B cell (primary cell): ENCODE results near the gene TRIO. TPM values are rescaled to one million over a fixed set of nuclear protein-coding genes. Genes with fewer than 3 reads are reported as not detected.
A peak's percentile ranks its signal among the peaks of the same experiment; 100 is the strongest.

ENCODE experiments used
- ATAC-seq: fragments of 200-7000 bp; cut with Tn5 transposase; one replicate; pipeline ENCODE4 v1.10.0; 2021; ENCODE audit warnings: low read depth, mild to moderate bottlenecking, moderate number of reproducible peaks, moderate library complexity
- CTCF ChIA-PET: fragments of 350-600 bp; sonication (Branson Sonifier 250); formaldehyde crosslinking; loops from one replicate; lab custom pipeline; 2021; ENCODE audit warnings: antibody characterized with exemption, inconsistent platforms; lab: Charles Lee
- POLR2A ChIA-PET: fragments of 350-600 bp; sonication (Branson Sonifier 250); formaldehyde crosslinking; loops from one replicate; lab custom pipeline; 2021; ENCODE audit warnings: antibody characterized with exemption; lab: Charles Lee
- DNase-seq: peaks from one replicate; pipeline ENCODE4 v3.0.0; 2013
- H2AFZ ChIP-seq: 2 replicates; pipeline ENCODE4 v1.6.1; 2012; ENCODE audit warnings: mild to moderate bottlenecking, low read depth, low read length; ENCODE audit not compliant: insufficient read depth, poor library complexity, severe bottlenecking
- H3K27ac ChIP-seq, 2 donors: 1 replicate in 1 of 2; 2 replicates in 1 of 2; pipeline ENCODE4 v1.5.1; 2012 to 2013; ENCODE audit warnings: low read length in 2 of 2, mild to moderate bottlenecking in 2 of 2, moderate library complexity in 1 of 2
- H3K27me3 ChIP-seq, 4 experiments: fragments of 200-600 bp in 1 of 4; sonication (generic) in 1 of 4; replicated peaks in 1 of 4; 1 replicate in 2 of 4; 2 replicates in 2 of 4; pipeline versions ENCODE4 v1.6.1 to v1.7.0; 2013 to 2016; ENCODE audit warnings: low read length in 3 of 4, mild to moderate bottlenecking in 2 of 4, mixed read lengths in 1 of 4, moderate library complexity in 1 of 4; ENCODE audit not compliant: insufficient read depth in 4 of 4, control insufficient read depth in 3 of 4; ENCODE audit errors: control extremely low read depth in 1 of 4
- H3K36me3 ChIP-seq, 2 experiments: replicated peaks in 1 of 2; 1 replicate in 1 of 2; 2 replicates in 1 of 2; pipeline versions ENCODE4 v1.6.1 to v1.7.1; 2013; ENCODE audit warnings: low read length in 1 of 2; ENCODE audit not compliant: insufficient read depth in 2 of 2, control insufficient read depth in 1 of 2; ENCODE audit errors: control extremely low read depth in 1 of 2, extremely low read depth in 1 of 2
- H3K4me1 ChIP-seq, 2 donors: fragments of 200-600 bp in 1 of 2; sonication (generic) in 1 of 2; 1 replicate in 1 of 2; 2 replicates in 1 of 2; pipeline versions ENCODE4 v1.5.1 to v1.6.1; 2013 to 2017; ENCODE audit warnings: low read length in 2 of 2; ENCODE audit not compliant: control insufficient read depth in 2 of 2, insufficient read depth in 2 of 2
- H3K4me2 ChIP-seq: replicated peaks from 2 replicates; pipeline ENCODE3; 2012; ENCODE audit warnings: mild to moderate bottlenecking, low read depth, low read length; ENCODE audit not compliant: poor library complexity, severe bottlenecking
- H3K4me3 ChIP-seq, 5 experiments: fragments of 200-600 bp in 1 of 5; sonication (generic) in 1 of 5; 1 replicate in 3 of 5; 2 replicates in 2 of 5; pipeline versions ENCODE4 v1.5.1 to v1.7.0; 2011 to 2016; ENCODE audit warnings: low read length in 4 of 5, mild to moderate bottlenecking in 4 of 5, low read depth in 2 of 5, control low read depth in 1 of 5, moderate library complexity in 1 of 5; ENCODE audit not compliant: insufficient read depth in 1 of 5; ENCODE audit errors: control extremely low read depth in 1 of 5, extremely low read depth in 1 of 5
- H3K79me2 ChIP-seq: fragments of 200-600 bp; sonication (generic); one replicate; pipeline ENCODE4 v1.6.0; 2016; ENCODE audit warnings: low read length; ENCODE audit not compliant: control insufficient read depth, insufficient read depth
- H3K9ac ChIP-seq: fragments of 200-600 bp; sonication (generic); 2 replicates; pipeline ENCODE4 v1.6.1; 2017; ENCODE audit warnings: mild to moderate bottlenecking, low read length, moderate library complexity
- H3K9me3 ChIP-seq, 3 donors: one replicate each; pipeline versions ENCODE4 v1.6.1 to v1.7.1; 2013; ENCODE audit warnings: low read length in 2 of 3; ENCODE audit not compliant: control insufficient read depth in 2 of 3, insufficient read depth in 1 of 3; ENCODE audit errors: control extremely low read depth in 1 of 3
- H4K20me1 ChIP-seq: 2 replicates; pipeline ENCODE4 v1.6.0; 2012; ENCODE audit warnings: mild to moderate bottlenecking, low read length; ENCODE audit not compliant: insufficient read depth, control insufficient read depth, poor library complexity, severe bottlenecking
- H3K27ac Mint-ChIP-seq: one replicate; pipeline ENCODE4 v1.8.0; 2021; ENCODE audit warnings: mixed read lengths
- H3K27me3 Mint-ChIP-seq: one replicate; pipeline ENCODE4 v1.8.0; 2021; ENCODE audit warnings: mixed read lengths
- H3K4me1 Mint-ChIP-seq: one replicate; pipeline ENCODE4 v1.8.0; 2021; ENCODE audit warnings: mixed read lengths
- H3K4me3 Mint-ChIP-seq: one replicate; pipeline ENCODE4 v1.8.0; 2021; ENCODE audit warnings: mixed read lengths
- H3K9me3 Mint-ChIP-seq: one replicate; pipeline ENCODE4 v1.8.0; 2022; ENCODE audit warnings: mixed read lengths; ENCODE audit not compliant: insufficient read depth
- CTCF ChIP-seq: fragments of 200-600 bp; IDR thresholded peaks from one replicate; pipeline ENCODE4 v1.8.0; 2022; ENCODE audit warnings: antibody characterized with exemption, mild to moderate bottlenecking
- EZH2 ChIP-seq: IDR thresholded peaks from 2 replicates; pipeline ENCODE4 v1.6.1; 2012; ENCODE audit warnings: borderline replicate concordance, low read depth, mild to moderate bottlenecking, moderate library complexity, low read length; ENCODE audit not compliant: insufficient read depth, poor library complexity, severe bottlenecking
- WGBS: methylation state at CpG from one replicate; pipeline ENCODE4 v1.1.5; 2013; ENCODE audit warnings: missing lambda C conversion rate; ENCODE audit not compliant: insufficient coverage; 5-methylcytosine and 5-hydroxymethylcytosine counted together
- intact Hi-C: fragments of 100-400 bp; cut with micrococcal nuclease; formaldehyde crosslinking; loops from one replicate; pipeline ENCODE4 v1.10.0; 2022
- polyA plus RNA-seq: library from polyadenylated mRNA; depleted of rRNA; stranded (reverse); fragments of >200 nt; gene quantifications from 2 replicates; pipeline ENCODE4 v1.2.3, GENCODE V29; 2012
- total RNA-seq, 2 donors: library from RNA; stranded (reverse); fragments of 120-200 nt in 1 of 2; gene quantifications; 1 replicate in 1 of 2; 2 replicates in 1 of 2; pipeline versions ENCODE4 v1.2.3 to v1.2.4, GENCODE V29; 2013 to 2022

Gene TRIO
- total and polyA plus RNA-seq, 2 donors (not counting 1 experiment from before 2014, with no cell fraction given) = 90.5 to 479 TPM

GRCh38 chr5:14348142-14348541 is 205.0 kb downstream of the TRIO start:
- intact Hi-C loops = no loop called here

GRCh38 chr5:14349029-14349428 is 205.9 kb downstream of the TRIO start:
- no peak overlapping the region for H2AFZ ChIP-seq
- H3K27me3 ChIP-seq = no peaks in the 10 kb centered on the region
- no peaks in the 10 kb centered on the region for H3K27me3 Mint-ChIP-seq
- TF ChIP-seq EZH2 (no peak), CTCF (no peak)
- no peaks in the 10 kb centered on the region for H3K9me3 Mint-ChIP-seq
- H3K9me3 ChIP-seq = no peaks in the 10 kb centered on the region
- POLR2A ChIA-PET = no interaction called here
- H3K4me1 Mint-ChIP-seq = peaks cover 27% of the 10 kb centered on the region
- peaks cover 11% of the 10 kb centered on the region for H3K79me2 ChIP-seq
- DNase-seq (no peak), ATAC-seq (no peak)
- H3K4me2 ChIP-seq = no peak overlapping the region
- no peak overlapping the region for H3K4me3 Mint-ChIP-seq
- H4K20me1 ChIP-seq = peaks cover 28% of the 10 kb centered on the region
- H3K4me1 ChIP-seq = peaks cover 9 to 21% of the 10 kb centered on the region in 2 donors
- H3K27ac Mint-ChIP-seq = no peak overlapping the region
- intact Hi-C loops = no loop called here
- H3K27ac ChIP-seq = no peak overlapping the region
- H3K9ac ChIP-seq = no peak overlapping the region
- H3K4me3 ChIP-seq = no peak overlapping the region
- CTCF ChIA-PET = no interaction called here
- 100% methylated on average over 3 of the region's 8 CpGs for WGBS
- H3K36me3 ChIP-seq = peaks cover 4 to 32% of the 10 kb centered on the region in 2 experiments

More at GRCh38 chr5:14348142-14348541, 205.0 kb downstream of the TRIO start:
- Histone ChIP-seq H3K9ac (no peak overlapping the region), H3K27me3 (no peaks in the 10 kb centered on the region), H2AFZ (no peak overlapping the region), H3K36me3 (peaks cover 2 to 32% of the 10 kb centered on the region in 2 experiments), H3K79me2 (peaks cover 12% of the 10 kb centered on the region), H3K4me1 (peaks cover 16 to 27% of the 10 kb centered on the region in 2 donors), H3K27ac (no peak overlapping the region), H3K4me3 (no peak overlapping the region), H4K20me1 (peaks cover 25% of the 10 kb centered on the region), H3K9me3 (no peaks in the 10 kb centered on the region), H3K4me2 (no peak overlapping the region)
- Mint-ChIP-seq H3K27ac (peak overlapping the region; percentile 27), H3K4me1 (peaks cover 32% of the 10 kb centered on the region), H3K27me3 (no peaks in the 10 kb centered on the region), H3K9me3 (no peaks in the 10 kb centered on the region), H3K4me3 (no peak overlapping the region)
- no CpG with 5 or more reads among the region's 5 CpGs for WGBS
- no peak for DNase-seq
- ChIA-PET POLR2A (no interaction called here), CTCF (interaction anchor here (1.2 kb wide), 1 partner anchor 301 kb away, joined by 3 read pairs; no protein-coding TSS in a partner anchor)
- TF ChIP-seq CTCF (no peak), EZH2 (no peak)
- no peak for ATAC-seq
